Renal cortical epithelial cell (primary cell): Measurements from ENCODE around the gene C1QTNF5. TPM values are rescaled to one million over a fixed set of nuclear protein-coding genes. Genes with fewer than 3 reads are reported as not detected.
A peak's percentile ranks its signal among the peaks of the same experiment; 100 is the strongest.

Source experiments
- DNase-seq: peaks from one replicate; pipeline ENCODE4 v3.0.0-alpha.2; 2011; ENCODE audit warnings: low read depth
- total RNA-seq: library from RNA; depleted of rRNA; stranded (reverse); fragments of >200 nt; gene quantifications from 2 replicates; pipeline ENCODE4 v1.2.3, GENCODE V29; 2014

C1QTNF5 gene
- total RNA-seq, 1 donor from 2014 or later = 15.7 TPM

- DNase-seq = no peak
Measured at GRCh38 chr11:119373059-119373920, 32.6 kb upstream of the C1QTNF5 start.

DNA sequence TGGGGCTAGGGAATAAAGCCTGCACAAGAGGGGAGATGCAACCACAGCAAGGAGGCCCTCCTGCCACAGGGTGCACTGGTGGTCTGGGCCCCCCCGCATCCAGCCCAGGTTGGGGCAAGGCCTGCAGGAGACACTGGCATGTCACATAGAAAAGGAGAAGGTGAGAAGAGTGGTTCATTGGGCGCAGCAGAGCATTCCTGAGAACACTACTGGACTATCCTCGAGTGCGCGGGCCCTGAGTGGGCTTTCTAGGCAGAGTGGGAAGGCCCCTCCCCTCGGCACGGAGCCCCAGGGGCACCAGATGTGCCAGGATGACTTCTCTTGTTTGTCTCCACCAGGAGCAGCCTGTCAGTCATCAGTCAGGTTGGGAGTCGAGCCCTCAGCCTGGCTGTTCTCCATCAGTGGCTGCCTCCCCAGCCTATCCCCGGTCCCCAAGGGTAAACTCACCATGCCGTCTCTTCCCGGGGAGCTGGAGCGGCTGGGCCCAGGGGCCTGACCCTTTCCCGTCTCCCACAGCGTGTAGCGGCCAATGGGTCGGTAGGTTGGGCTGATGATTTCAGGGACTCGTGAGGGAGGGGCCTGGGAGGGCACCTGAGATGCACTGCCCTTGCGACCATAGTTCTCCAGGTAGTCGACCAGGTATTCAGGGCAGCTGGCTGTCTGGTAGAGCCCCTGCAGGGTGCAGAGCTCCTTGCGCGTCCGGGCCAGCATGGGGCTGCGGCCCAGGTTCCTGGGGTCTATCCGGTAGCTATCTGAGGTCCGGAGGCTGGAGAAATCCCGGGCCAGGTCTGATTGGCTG, 31.8 kb upstream of the C1QTNF5 start:
- DNase-seq = no peak

- peak; percentile 52 for DNase-seq
Measured at GRCh38 chr11:119371778-119372182, 31.1 kb upstream of the C1QTNF5 start.

- no peak for DNase-seq
Measured at GRCh38 chr11:119371067-119371601, 30.5 kb upstream of the C1QTNF5 start.

GRCh38 chr11:119370486-119371046, 29.9 kb upstream of the C1QTNF5 start:
- peak; percentile 23 for DNase-seq

- peak; percentile 43 for DNase-seq
Measured at GRCh38 chr11:119369132-119369925, 28.6 kb upstream of the C1QTNF5 start.

DNA sequence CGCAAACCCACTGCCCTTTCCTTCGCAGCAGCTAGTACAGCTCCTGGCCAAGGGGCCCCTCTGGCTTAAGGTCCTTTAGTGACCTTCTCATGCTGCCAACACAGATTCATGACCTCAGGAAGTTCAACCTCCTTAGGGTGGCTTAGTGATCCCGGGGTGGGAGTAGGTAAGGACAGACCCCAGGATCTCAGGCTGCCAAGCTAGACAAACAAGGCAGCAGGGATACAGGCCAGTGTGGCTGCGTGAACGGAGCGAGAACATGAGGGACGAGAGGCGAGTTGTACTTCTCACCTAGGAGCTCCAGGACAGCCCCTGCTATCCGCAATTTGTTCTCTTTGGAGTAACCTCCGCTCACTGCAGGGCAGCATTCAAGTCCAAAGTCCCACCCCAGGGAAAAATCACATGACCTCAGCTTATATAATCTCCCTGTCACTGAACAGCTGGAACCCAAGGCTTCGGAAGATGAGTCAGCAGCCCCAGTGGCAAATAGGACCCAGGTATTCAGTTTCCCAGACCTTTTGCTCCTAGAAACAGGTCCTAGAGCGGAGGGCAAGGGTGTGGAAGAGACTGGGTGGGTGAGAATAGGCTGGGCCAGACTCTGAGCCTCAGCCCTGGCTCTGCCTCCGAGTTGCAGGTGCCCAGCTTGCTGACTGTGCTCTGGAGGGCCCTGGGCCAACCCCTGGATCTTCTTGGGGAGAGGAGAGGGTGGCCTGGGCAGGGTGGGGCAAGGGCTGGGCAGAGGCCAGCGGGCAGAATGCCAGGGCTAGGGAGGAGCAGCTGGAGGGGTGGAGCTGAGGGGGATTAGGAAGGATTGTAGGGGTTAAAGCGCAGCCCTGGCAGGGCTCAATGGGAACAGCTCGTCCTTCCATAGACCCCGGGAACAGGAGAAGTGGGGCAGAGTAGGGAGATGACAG, 27.7 kb upstream of the C1QTNF5 start:
- DNase-seq = peak; percentile 80

DNA sequence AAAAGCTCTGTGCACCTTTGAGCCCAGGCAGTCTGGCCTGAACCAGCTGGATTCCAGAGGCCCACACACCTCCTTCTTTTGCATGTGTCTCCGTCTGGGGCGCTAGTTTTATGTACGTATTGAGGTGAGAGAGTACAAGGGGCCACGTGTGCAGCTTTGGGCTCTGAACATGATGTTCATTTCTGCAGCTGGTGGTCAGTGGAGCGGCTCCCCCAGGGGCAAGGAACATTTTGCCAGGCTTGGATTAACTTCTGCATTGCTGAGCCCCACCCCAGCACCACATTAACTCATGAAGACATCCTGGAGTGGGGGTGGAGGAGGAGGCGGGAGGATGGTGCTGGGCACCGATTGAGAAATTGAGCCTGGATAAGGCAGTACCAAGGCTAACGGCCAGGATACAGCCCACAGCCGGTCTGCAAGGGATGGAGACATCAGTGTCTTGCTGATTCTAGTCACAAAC, 27.0 kb upstream of the C1QTNF5 start:
- peak; percentile 97 for DNase-seq

- no peak for DNase-seq
Measured at GRCh38 chr11:119366690-119367620, 26.3 kb upstream of the C1QTNF5 start.

- no peak for DNase-seq
Measured at GRCh38 chr11:119365071-119365591, 24.4 kb upstream of the C1QTNF5 start.

DNA sequence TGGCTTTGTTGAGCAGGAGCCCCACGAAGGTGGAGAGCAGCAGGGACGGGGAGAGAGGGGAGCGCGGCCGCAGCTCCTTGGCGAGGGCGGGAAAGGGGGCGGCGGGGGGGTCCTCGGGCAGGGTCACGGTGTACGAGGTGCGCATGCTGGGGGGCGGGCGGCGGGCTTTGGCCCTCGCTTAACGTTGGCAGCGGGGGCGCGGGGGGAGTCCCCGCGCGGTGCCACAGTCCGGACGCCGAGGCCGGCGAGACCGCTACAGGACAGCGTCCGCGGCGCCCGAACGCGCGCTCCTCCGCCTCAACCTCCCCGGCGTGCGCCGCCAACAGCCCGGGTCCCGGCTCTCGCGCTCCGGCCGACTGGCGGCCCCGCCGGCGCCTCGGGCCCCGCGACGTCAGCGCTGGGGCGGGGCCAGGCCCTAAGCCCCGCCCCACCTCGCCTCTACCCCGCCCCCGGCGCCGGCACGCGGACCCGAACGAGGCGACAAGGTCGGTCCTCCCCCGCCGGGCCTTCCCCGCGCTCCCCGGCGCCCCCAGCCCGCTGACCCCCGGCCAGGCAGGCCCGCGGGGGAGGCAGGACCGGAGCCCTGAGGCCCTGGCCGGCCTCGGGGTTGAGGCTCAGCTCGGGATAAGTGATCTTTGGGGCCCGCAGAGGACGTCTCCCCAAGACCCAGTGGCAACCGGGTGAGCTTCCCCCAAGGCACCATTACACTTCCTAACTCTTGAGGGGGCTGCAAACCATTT, 23.3 kb upstream of the C1QTNF5 start:
- DNase-seq = no peak

- no peak for DNase-seq
Measured at GRCh38 chr11:119363081-119363850, 22.6 kb upstream of the C1QTNF5 start.

DNA sequence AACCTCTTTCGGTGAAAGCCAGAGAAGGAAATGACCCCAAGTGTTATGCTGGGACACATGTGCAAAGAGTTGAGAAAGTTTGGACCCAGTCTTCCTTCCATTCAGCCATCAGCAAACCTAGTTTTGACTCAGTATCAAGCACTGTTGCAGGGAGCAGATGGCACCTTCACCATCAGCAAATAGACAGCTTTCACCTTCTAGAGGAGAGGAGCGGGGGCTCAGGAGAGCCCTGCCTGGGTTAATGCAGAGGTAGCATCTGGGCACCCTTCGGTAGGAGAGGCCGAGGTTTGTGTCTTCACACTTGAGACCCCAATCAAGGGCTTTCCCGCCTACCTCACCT, 22.0 kb upstream of the C1QTNF5 start:
- DNase-seq = no peak

GRCh38 chr11:119361941-119362725, 21.4 kb upstream of the C1QTNF5 start:
- DNase-seq = no peak

DNA sequence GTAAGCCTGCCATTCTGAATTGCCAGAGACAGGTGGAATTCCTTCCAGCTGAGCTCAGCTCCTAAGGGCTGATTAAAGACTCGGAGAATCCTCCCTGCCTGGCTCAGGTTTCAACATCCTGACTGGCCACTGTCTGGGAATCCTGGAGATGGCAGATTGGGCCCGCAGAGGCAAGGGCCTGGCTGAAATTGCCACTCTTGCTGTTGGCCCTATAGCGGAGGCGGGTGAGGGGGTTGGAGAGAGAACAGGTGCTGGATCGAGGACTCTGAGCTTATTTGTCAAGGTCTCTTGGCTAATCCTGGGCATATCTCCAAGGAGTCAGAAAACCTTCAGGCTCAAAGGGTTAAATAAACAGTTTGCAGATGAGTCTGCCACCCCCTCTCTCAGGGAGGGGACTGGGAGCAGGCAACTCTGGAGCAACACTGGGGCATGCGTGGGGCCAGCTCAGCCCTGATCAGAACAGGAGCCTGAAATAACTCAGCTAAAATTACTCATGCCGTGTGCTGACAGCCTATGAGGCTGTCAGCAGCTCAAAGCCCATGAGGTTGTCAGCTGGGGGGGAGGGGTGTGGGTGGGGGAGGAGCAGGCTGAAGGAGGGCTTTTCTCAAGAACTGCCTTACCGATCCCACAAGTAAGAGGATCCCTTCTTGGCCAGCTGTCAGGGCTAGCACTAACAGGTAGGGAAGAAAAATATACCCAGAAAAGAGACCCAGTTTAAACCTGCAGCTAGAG, 20.5 kb upstream of the C1QTNF5 start:
- DNase-seq = peak; percentile 97
